SK-N-SH (cell line): ENCODE results near the gene ARAF. TPM values are rescaled to one million over a fixed set of nuclear protein-coding genes. Genes with fewer than 3 reads are reported as not detected.

ENCODE experiments used
- CTCF ChIA-PET: fragments of 300-600, 350-600 bp; formaldehyde crosslinking; extraction: SDS; loops from one replicate; lab custom pipeline; 2021; lab: Yijun Ruan, JAX
- POLR2A ChIA-PET: fragments of 350-600 bp; sonication (Branson Sonifier 250); formaldehyde crosslinking; extraction: SDS; loops from one replicate; lab custom pipeline; 2020; ENCODE audit warnings: antibody characterized with exemption, inconsistent platforms; lab: Yijun Ruan, JAX
- DNase-seq: peaks from one replicate; pipeline ENCODE4 v3.0.0; 2012
- H2AFZ ChIP-seq: fragments of 200-600 bp; sonication (generic); 2 replicates; pipeline ENCODE4 v1.8.1; 2016; ENCODE audit warnings: antibody characterized with exemption, mild to moderate bottlenecking, low read depth
- H3F3A ChIP-seq: fragments of 200-600 bp; sonication (generic); replicated peaks from 2 replicates; pipeline ENCODE3; 2016; ENCODE audit warnings: antibody characterized with exemption, mild to moderate bottlenecking; ENCODE audit not compliant: insufficient read depth
- H3K27ac ChIP-seq, 2 experiments: fragments of 200-500 bp in 1 of 2; fragments of 200-600 bp in 1 of 2; sonication (Bioruptor generic) in 1 of 2; sonication (generic), shearing (Covaris generic) in 1 of 2; 2 replicates each; pipeline versions ENCODE4 v1.5.1 to v1.6.1; 2014 to 2016; ENCODE audit warnings: low read depth in 2 of 2, inconsistent platforms in 1 of 2, low read length in 1 of 2, mild to moderate bottlenecking in 1 of 2, mixed read lengths in 1 of 2
- H3K27me3 ChIP-seq: fragments of 200-600 bp; sonication (generic), shearing (Covaris generic); 2 replicates; pipeline ENCODE4 v1.6.1; 2016; ENCODE audit warnings: mixed run types; ENCODE audit not compliant: insufficient read depth
- H3K36me3 ChIP-seq, 2 experiments: fragments of 200-500 bp in 1 of 2; fragments of 200-600 bp in 1 of 2; sonication (Bioruptor generic) in 1 of 2; sonication (generic) in 1 of 2; replicated peaks in 1 of 2; 2 replicates each; pipeline versions ENCODE3 to v1.5.1; 2014 to 2016; ENCODE audit warnings: low read length in 1 of 2, mild to moderate bottlenecking in 1 of 2; ENCODE audit not compliant: insufficient read depth in 2 of 2, control insufficient read depth in 1 of 2
- H3K4me1 ChIP-seq, 2 experiments: fragments of 200-500 bp in 1 of 2; fragments of 200-600 bp in 1 of 2; sonication (Bioruptor generic) in 1 of 2; sonication (generic), shearing (Covaris generic) in 1 of 2; 2 replicates each; pipeline versions ENCODE4 v1.5.1 to v1.6.1; 2014 to 2016; ENCODE audit warnings: low read depth in 1 of 2, low read length in 1 of 2, mixed run types in 1 of 2; ENCODE audit not compliant: insufficient read depth in 2 of 2, control insufficient read depth in 1 of 2
- H3K4me2 ChIP-seq: fragments of 200-600 bp; sonication (generic), shearing (Covaris generic); 2 replicates; pipeline ENCODE4 v1.6.1; 2017; ENCODE audit warnings: mixed run types
- H3K4me3 ChIP-seq, 2 experiments: fragments of 200-500 bp in 1 of 2; fragments of 200-600 bp in 1 of 2; sonication (Bioruptor generic) in 1 of 2; sonication (generic), shearing (Covaris generic) in 1 of 2; 2 replicates each; pipeline versions ENCODE4 v1.5.1 to v1.8.1; 2014 to 2016; ENCODE audit warnings: low read depth in 2 of 2, inconsistent platforms in 1 of 2, low read length in 1 of 2, mild to moderate bottlenecking in 1 of 2, mixed read lengths in 1 of 2, moderate library complexity in 1 of 2
- H3K79me2 ChIP-seq: fragments of 200-600 bp; sonication (generic); 2 replicates; pipeline ENCODE4 v1.8.1; 2017; ENCODE audit warnings: mild to moderate bottlenecking; ENCODE audit not compliant: insufficient read depth
- H3K9ac ChIP-seq: fragments of 200-600 bp; sonication (generic); 2 replicates; pipeline ENCODE4 v1.6.1; 2017; ENCODE audit warnings: mixed run types
- H3K9me2 ChIP-seq: fragments of 200-600 bp; sonication (generic); 2 replicates; pipeline ENCODE4 v1.6.1; 2017; ENCODE audit warnings: mixed run types
- H3K9me3 ChIP-seq: fragments of 200-600 bp; sonication (generic); 2 replicates; pipeline ENCODE4 v1.6.1; 2017; ENCODE audit warnings: mixed run types, mild to moderate bottlenecking, moderate library complexity
- H4K20me1 ChIP-seq: fragments of 200-600 bp; sonication (generic); 2 replicates; pipeline ENCODE4 v1.6.1; 2017; ENCODE audit warnings: mild to moderate bottlenecking, mixed run types; ENCODE audit not compliant: insufficient read depth
- CHD2 ChIP-seq: fragments of 150-350 bp; IDR thresholded peaks from 2 replicates; pipeline ENCODE4 v1.6.1; 2018; ENCODE audit warnings: low read length; ENCODE audit not compliant: partially characterized antibody
- ELF1 ChIP-seq: IDR thresholded peaks from 2 replicates; pipeline ENCODE4 v1.4.0; 2012
- EZH2phosphoT487 ChIP-seq: fragments of 200-600 bp; sonication (generic); IDR thresholded peaks from 2 replicates; pipeline ENCODE4 v1.6.1; 2017; ENCODE audit warnings: low read depth, mixed run types, mild to moderate bottlenecking, antibody characterized with exemption, moderate library complexity, borderline replicate concordance
- FOSL2 ChIP-seq: IDR thresholded peaks from 2 replicates; pipeline ENCODE4 v1.4.0; 2012; ENCODE audit warnings: low read depth, mild to moderate bottlenecking, moderate library complexity, borderline replicate concordance
- FOXJ3 ChIP-seq: sonication (generic); formaldehyde crosslinking; IDR thresholded peaks from 2 replicates; pipeline ENCODE4 v1.5.1; 2020; ENCODE audit warnings: mild to moderate bottlenecking, missing genetic modification reagents
- GATA2 ChIP-seq: sonication (generic); formaldehyde crosslinking; IDR thresholded peaks from 2 replicates; pipeline ENCODE4 v1.5.0; 2020; ENCODE audit warnings: mild to moderate bottlenecking, missing genetic modification reagents
- IRF3 ChIP-seq: fragments of 150-350 bp; IDR thresholded peaks from 2 replicates; pipeline ENCODE4 v1.6.1; 2016; ENCODE audit warnings: mild to moderate bottlenecking, low read depth, low read length
- JUND ChIP-seq: IDR thresholded peaks from 2 replicates; pipeline ENCODE4 v1.4.0; 2012
- MAX ChIP-seq: IDR thresholded peaks from 2 replicates; pipeline ENCODE4 v1.4.0; 2012; ENCODE audit warnings: low read depth
- NFIC ChIP-seq: IDR thresholded peaks from 2 replicates; pipeline ENCODE4 v1.4.0; 2012; ENCODE audit warnings: borderline replicate concordance
- NRF1 ChIP-seq: IDR thresholded peaks from 2 replicates; pipeline ENCODE4 v1.6.1; 2012; ENCODE audit warnings: low read depth, mild to moderate bottlenecking, low read length
- RAD21 ChIP-seq: IDR thresholded peaks from 2 replicates; pipeline ENCODE4 v1.6.1; 2012; ENCODE audit warnings: mild to moderate bottlenecking, low read length
- RCOR1 ChIP-seq: fragments of 150-350 bp; IDR thresholded peaks from 2 replicates; pipeline ENCODE4 v1.6.1; 2017; ENCODE audit warnings: antibody characterized with exemption, low read length
- SIN3A ChIP-seq: IDR thresholded peaks from 2 replicates; pipeline ENCODE4 v1.6.1; 2012; ENCODE audit warnings: low read depth, mild to moderate bottlenecking, low read length, moderate library complexity, borderline replicate concordance
- WGBS: methylation state at CpG from one replicate; pipeline ENCODE4 v1.1.6; 2017; ENCODE audit warnings: low lambda C conversion rate; 5-methylcytosine and 5-hydroxymethylcytosine counted together
- polyA plus RNA-seq, 3 experiments: library from polyadenylated mRNA; depleted of rRNA; stranded (reverse); fragments of >200 nt; gene quantifications; 2 replicates each; pipeline ENCODE4 v1.2.3, GENCODE V29; 2012
- TF ChIP-seq, protein P1 (sequence below): IDR thresholded peaks from 2 replicates; pipeline ENCODE4; 2012
- TF ChIP-seq, protein P2 (sequence below): fragments of 200-600 bp; sonication (generic); IDR thresholded peaks from 2 replicates; pipeline ENCODE4 v1.6.1; 2017; ENCODE audit warnings: antibody characterized with exemption, mild to moderate bottlenecking, moderate library complexity

Gene ARAF
- polyA plus RNA-seq, 1 of the 3 experiments (the other 2 are of a cell fraction): 48.6 TPM

GRCh38 chrX:47618923-47619485 is 58.0 kb downstream of the ARAF start:
- H3F3A ChIP-seq: no peaks in the 10 kb centered on the region
- peak overlapping the region; percentile 59; the same call in 1 of the 2 replicates for H3K4me2 ChIP-seq
- no peaks in the 10 kb centered on the region for H3K9me3 ChIP-seq
- H3K27me3 ChIP-seq: peaks cover 8% of the 10 kb centered on the region; the same call in 1 of the 2 replicates
- ChIA-PET POLR2A (interaction anchor here (1.5 kb wide), 1 partner anchor 37 kb away, joined by 6 read pairs; the partner anchor contains the start of gene TIMP1), CTCF (interaction anchor here (1.1 to 1.7 kb wide), 3 partner anchors 21 to 78 kb away, joined by 4 to 6 read pairs (median 4); partner anchors contain the start of gene TIMP1)
- H3K79me2 ChIP-seq: no peaks in the 10 kb centered on the region
- no peak overlapping the region for H3K9ac ChIP-seq
- H2AFZ ChIP-seq: no peak overlapping the region
- no peak overlapping the region for H3K27ac ChIP-seq
- no peaks in the 10 kb centered on the region for H3K9me2 ChIP-seq
- H3K4me3 ChIP-seq: peak overlapping the region; percentile 48 to 51
- H4K20me1 ChIP-seq: no peaks in the 10 kb centered on the region
- WGBS: 46% methylated on average over 32 of the region's 32 CpGs
- no peaks in the 10 kb centered on the region for H3K36me3 ChIP-seq
- H3K4me1 ChIP-seq: peaks cover 0 to 6% of the 10 kb centered on the region in 2 experiments; a peak in 1 of 4 replicates
- DNase-seq: no peak
- TF ChIP-seq JUND (no peak), IRF3 (no peak), CHD2 (no peak), NFIC (no peak), NRF1 (no peak), MAX (no peak), ELF1 (no peak)
- TF ChIP-seq, protein P1, sequence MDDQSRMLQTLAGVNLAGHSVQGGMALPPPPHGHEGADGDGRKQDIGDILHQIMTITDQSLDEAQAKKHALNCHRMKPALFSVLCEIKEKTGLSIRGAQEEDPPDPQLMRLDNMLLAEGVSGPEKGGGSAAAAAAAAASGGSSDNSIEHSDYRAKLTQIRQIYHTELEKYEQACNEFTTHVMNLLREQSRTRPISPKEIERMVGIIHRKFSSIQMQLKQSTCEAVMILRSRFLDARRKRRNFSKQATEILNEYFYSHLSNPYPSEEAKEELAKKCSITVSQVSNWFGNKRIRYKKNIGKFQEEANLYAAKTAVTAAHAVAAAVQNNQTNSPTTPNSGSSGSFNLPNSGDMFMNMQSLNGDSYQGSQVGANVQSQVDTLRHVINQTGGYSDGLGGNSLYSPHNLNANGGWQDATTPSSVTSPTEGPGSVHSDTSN: no peak
- TF ChIP-seq, protein P2, sequence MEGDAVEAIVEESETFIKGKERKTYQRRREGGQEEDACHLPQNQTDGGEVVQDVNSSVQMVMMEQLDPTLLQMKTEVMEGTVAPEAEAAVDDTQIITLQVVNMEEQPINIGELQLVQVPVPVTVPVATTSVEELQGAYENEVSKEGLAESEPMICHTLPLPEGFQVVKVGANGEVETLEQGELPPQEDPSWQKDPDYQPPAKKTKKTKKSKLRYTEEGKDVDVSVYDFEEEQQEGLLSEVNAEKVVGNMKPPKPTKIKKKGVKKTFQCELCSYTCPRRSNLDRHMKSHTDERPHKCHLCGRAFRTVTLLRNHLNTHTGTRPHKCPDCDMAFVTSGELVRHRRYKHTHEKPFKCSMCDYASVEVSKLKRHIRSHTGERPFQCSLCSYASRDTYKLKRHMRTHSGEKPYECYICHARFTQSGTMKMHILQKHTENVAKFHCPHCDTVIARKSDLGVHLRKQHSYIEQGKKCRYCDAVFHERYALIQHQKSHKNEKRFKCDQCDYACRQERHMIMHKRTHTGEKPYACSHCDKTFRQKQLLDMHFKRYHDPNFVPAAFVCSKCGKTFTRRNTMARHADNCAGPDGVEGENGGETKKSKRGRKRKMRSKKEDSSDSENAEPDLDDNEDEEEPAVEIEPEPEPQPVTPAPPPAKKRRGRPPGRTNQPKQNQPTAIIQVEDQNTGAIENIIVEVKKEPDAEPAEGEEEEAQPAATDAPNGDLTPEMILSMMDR: no peak
- TF ChIP-seq, all 33 proteins: peak for 0

GRCh38 chrX:47619486-47620302 is 58.7 kb downstream of the ARAF start, which contains the start of gene SYN1:
Gene SYN1, minus strand, starts transcription at chrX:47619857. Its CDS starts 129 bp downstream, at chrX:47619728.
- no peak within 1 kb of the TSS for H2AFZ ChIP-seq
- H3K79me2 ChIP-seq: no peaks in the 10 kb centered on the region
- POLR2A ChIA-PET: interaction anchor here (1.5 kb wide), 1 partner anchor 38 kb away, joined by 6 read pairs; the partner anchor contains the start of gene TIMP1
- CTCF ChIA-PET: interaction anchor here (0.7 to 1.7 kb wide), 4 partner anchors 12 to 79 kb away, joined by 3 to 6 read pairs (median 4); partner anchors contain the start of gene TIMP1
- H3K9me2 ChIP-seq: no peaks in the 10 kb centered on the region
- H3K27me3 ChIP-seq: peaks cover 13% of the 10 kb centered on the region
- H3K4me2 ChIP-seq: peak within 1 kb of the TSS; percentile 59; the same call in 1 of the 2 replicates
- no peaks in the 10 kb centered on the region for H3F3A ChIP-seq
- peak within 1 kb of the TSS; percentile 48 to 51 for H3K4me3 ChIP-seq
- H3K27ac ChIP-seq: peak within 1 kb of the TSS in 1 of 2 experiments; percentile 65; a peak in 1 of 4 replicates
- no peaks in the 10 kb centered on the region for H4K20me1 ChIP-seq
- no peaks in the 10 kb centered on the region for H3K9me3 ChIP-seq
- peaks cover 0 to 9% of the 10 kb centered on the region in 2 experiments; a peak in 1 of 4 replicates for H3K4me1 ChIP-seq
- no peak within 1 kb of the TSS for H3K9ac ChIP-seq
- WGBS: 46% methylated on average over 29 of the region's 88 CpGs
- DNase-seq: peak; percentile 94
- no peaks in the 10 kb centered on the region for H3K36me3 ChIP-seq
- TF ChIP-seq FOSL2 (no peak), SIN3A (no peak), RAD21 (peak; percentile 29; the same call in 1 of the 2 replicates), NRF1 (peak; percentile 72), CHD2 (peak; percentile 93), RCOR1 (no peak), EZH2phosphoT487 (no peak), FOXJ3 (no peak), GATA2 (CRISPR knock-in tag) (no peak)
- TF ChIP-seq, protein P2: 0 out of 2 replicates have a peak, but pooled peaks have one; percentile 14
- TF ChIP-seq, protein P1: no peak
